Ascending aorta (tissue), 2 donors: Measurements from ENCODE around the gene ADAMTS3. TPM values are rescaled to one million over a fixed set of nuclear protein-coding genes. Genes with fewer than 3 reads are reported as not detected.

ENCODE experiments used
- DNase-seq, 2 donors: peaks; one replicate each; pipeline ENCODE4 v3.0.0-alpha.2; 2019; ENCODE audit warnings: low spot score in 2 of 2
- H3K27ac ChIP-seq, 2 donors: fragments of 200-600 bp; sonication (generic); one replicate each; pipeline ENCODE4 v1.5.1; 2016 to 2017; ENCODE audit warnings: mild to moderate bottlenecking in 1 of 2
- H3K27me3 ChIP-seq: fragments of 200-600 bp; sonication (generic); one replicate; pipeline ENCODE4 v1.5.1; 2017
- H3K36me3 ChIP-seq, 2 donors: fragments of 200-600 bp; sonication (generic); one replicate each; pipeline ENCODE4 v1.5.1; 2016
- H3K4me1 ChIP-seq, 2 donors: fragments of 200-600 bp; sonication (generic); one replicate each; pipeline ENCODE4 v1.5.1; 2016 to 2017; ENCODE audit warnings: mild to moderate bottlenecking in 1 of 2
- H3K4me3 ChIP-seq, 2 donors: fragments of 200-600 bp; sonication (generic); one replicate each; pipeline ENCODE4 v1.5.1; 2016 to 2017; ENCODE audit warnings: mild to moderate bottlenecking in 1 of 2
- H3K9me3 ChIP-seq, 2 donors: fragments of 200-600 bp; sonication (generic); one replicate each; pipeline ENCODE4 v1.5.1; 2016
- CTCF ChIP-seq, 3 experiments: fragments of 200-600 bp in 2 of 3; fragments of 450-650 bp in 1 of 3; sonication (generic) in 2 of 3; IDR thresholded peaks; one replicate each; pipeline ENCODE4 v1.5.1; 2016 to 2019; ENCODE audit warnings: antibody characterized with exemption in 3 of 3, mild to moderate bottlenecking in 1 of 3, moderate library complexity in 1 of 3
- intact Hi-C: fragments of 100-400 bp; cut with DNase I; formaldehyde crosslinking; loops from one replicate; pipeline ENCODE4 v1.15.1; 2023
- total RNA-seq: library from RNA; depleted of rRNA; stranded (reverse); fragments of >200 nt; gene quantifications from one replicate; pipeline ENCODE4 v1.1.0, GENCODE V29; 2016

The ADAMTS3 gene
- total RNA-seq, 1 donor from 2014 or later: 2.2 TPM

GRCh38 chr4:72496119-72496518 lies 72.9 kb downstream of the ADAMTS3 start:
- peaks cover 0 to 19% of the 10 kb centered on the region in 2 donors for H3K9me3 ChIP-seq
- intact Hi-C loops: no loop called here
- DNase-seq: no peak

GRCh38 chr4:72494156-72494555 lies 74.9 kb downstream of the ADAMTS3 start:
- Histone ChIP-seq H3K27me3 (no peaks in the 10 kb centered on the region), H3K4me3 (no peak overlapping the region), H3K36me3 (no peaks in the 10 kb centered on the region), H3K9me3 (peaks cover 0 to 14% of the 10 kb centered on the region in 2 donors), H3K4me1 (no peaks in the 10 kb centered on the region), H3K27ac (no peak overlapping the region)
- no peak for TF ChIP-seq CTCF (IDR thresholded peaks at IDR 0.05)
- DNase-seq: no peak
- intact Hi-C loops: no loop called here

More at GRCh38 chr4:72496119-72496518, 72.9 kb downstream of the ADAMTS3 start:
- Histone ChIP-seq H3K27ac (no peak overlapping the region), H3K4me1 (no peaks in the 10 kb centered on the region), H3K36me3 (no peaks in the 10 kb centered on the region), H3K27me3 (no peaks in the 10 kb centered on the region), H3K4me3 (no peak overlapping the region)
- TF ChIP-seq CTCF (IDR thresholded peaks at IDR 0.05): peak in 1 of 3 experiments; percentile 8

GRCh38 chr4:72489267-72489666 lies 79.8 kb downstream of the ADAMTS3 start:
- no peaks in the 10 kb centered on the region for H3K27me3 ChIP-seq
- TF ChIP-seq CTCF (IDR thresholded peaks at IDR 0.05): no peak
- DNase-seq: no peak
- H3K4me3 ChIP-seq: no peak overlapping the region
- intact Hi-C loops: no loop called here
- no peaks in the 10 kb centered on the region for H3K36me3 ChIP-seq
- H3K27ac ChIP-seq: no peak overlapping the region
- no peaks in the 10 kb centered on the region for H3K4me1 ChIP-seq
- peaks cover 0 to 5% of the 10 kb centered on the region in 2 donors for H3K9me3 ChIP-seq

DNA sequence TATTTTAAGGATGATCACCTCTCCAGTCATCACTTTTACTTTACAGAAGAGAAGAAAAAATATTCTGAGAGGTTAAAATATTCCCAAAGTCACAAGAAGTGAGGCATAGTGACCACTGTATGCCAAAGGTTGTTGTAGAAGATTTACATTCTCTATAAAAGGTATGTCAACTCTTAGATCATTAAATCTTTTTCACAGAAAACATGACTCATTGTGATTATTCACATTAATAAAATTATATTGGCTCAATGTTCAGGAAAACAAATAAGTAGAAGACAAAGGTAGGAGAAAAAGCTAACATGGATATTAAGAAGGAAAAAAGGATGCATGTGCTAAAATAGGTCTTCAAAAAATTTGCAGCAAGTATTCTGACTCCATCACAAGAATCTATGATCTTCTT lies 82.0 kb downstream of the ADAMTS3 start:
- Histone ChIP-seq H3K27me3 (no peaks in the 10 kb centered on the region), H3K36me3 (no peaks in the 10 kb centered on the region), H3K4me3 (no peak overlapping the region), H3K9me3 (peaks cover 0 to 3% of the 10 kb centered on the region in 2 donors), H3K4me1 (no peaks in the 10 kb centered on the region), H3K27ac (no peak overlapping the region)
- TF ChIP-seq CTCF (IDR thresholded peaks at IDR 0.05): no peak
- no peak for DNase-seq
- intact Hi-C loops: no loop called here

DNA sequence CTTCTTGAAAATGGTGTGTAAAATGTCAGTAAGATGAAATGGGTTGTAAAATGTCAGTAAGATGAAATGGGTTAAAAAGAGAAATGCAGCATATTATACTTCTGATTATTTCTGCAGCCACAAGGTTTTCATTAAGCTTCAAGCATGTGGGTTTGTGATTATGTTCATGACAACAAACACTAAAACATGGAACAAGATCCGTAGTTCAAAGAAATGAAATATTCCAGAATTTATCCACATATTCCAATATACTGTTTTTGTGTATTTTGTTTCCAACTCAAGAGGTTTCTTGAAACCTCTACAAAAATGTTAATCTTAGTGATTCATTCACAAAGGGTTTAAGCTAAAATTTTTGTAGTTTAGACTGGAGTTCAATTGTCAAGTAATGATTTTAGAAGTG lies 84.0 kb downstream of the ADAMTS3 start:
- no peak for TF ChIP-seq CTCF (IDR thresholded peaks at IDR 0.05)
- DNase-seq: no peak
- no peaks in the 10 kb centered on the region for H3K27me3 ChIP-seq
- no peak overlapping the region for H3K4me3 ChIP-seq
- no peaks in the 10 kb centered on the region for H3K4me1 ChIP-seq
- H3K36me3 ChIP-seq: no peaks in the 10 kb centered on the region
- H3K27ac ChIP-seq: no peak overlapping the region
- H3K9me3 ChIP-seq: peaks cover 0 to 3% of the 10 kb centered on the region in 2 donors
- intact Hi-C loops: no loop called here

DNA sequence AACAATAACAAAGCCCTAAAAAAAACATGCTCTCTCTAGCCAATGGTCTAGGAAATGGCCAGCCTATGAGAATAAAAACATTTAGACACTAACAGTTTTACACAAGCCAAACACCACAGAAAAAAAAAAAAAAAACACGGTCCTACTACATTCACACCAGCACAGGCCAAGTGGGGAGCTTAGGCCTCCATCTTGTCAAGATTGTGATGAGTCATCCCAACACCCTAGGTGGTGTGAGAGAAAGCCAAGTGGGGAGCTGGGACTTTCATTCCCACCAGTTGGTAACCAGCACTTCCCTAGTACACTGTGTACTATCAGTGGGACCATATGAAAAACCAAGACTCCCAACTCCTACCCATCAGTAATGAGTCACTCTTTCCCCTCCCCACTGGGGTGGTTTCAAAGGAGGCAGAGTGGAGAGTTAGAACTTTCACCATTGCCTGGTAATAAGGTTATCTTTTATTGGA lies 95.6 kb downstream of the ADAMTS3 start:
- intact Hi-C loops: no loop called here
- Histone ChIP-seq H3K9me3 (no peaks in the 10 kb centered on the region), H3K4me1 (no peaks in the 10 kb centered on the region), H3K27ac (no peak overlapping the region), H3K4me3 (no peak overlapping the region), H3K36me3 (no peaks in the 10 kb centered on the region), H3K27me3 (no peaks in the 10 kb centered on the region)
- TF ChIP-seq CTCF (IDR thresholded peaks at IDR 0.05): no peak
- no peak for DNase-seq
